Transverse colon (tissue), 4 donors: Measurements from ENCODE around the gene DOCK1. TPM values are rescaled to one million over a fixed set of nuclear protein-coding genes. Genes with fewer than 3 reads are reported as not detected.
"Not testable (repeated sequence)": the region's sequence is repeated elsewhere in the genome, so short reads cannot be mapped to it uniquely, and the experiment has no call there.

Experiments used
- DNase-seq: peaks from one replicate; pipeline ENCODE4 v3.0.0-alpha.2; 2019
- H3K27ac ChIP-seq, 4 donors: fragments of 200-600 bp; sonication (generic); 2 replicates each; pipeline ENCODE4 v1.5.1; 2016 to 2018; ENCODE audit warnings: inconsistent platforms in 4 of 4
- H3K27me3 ChIP-seq: fragments of 200-600 bp; sonication (generic); 2 replicates; pipeline ENCODE4 v1.5.1; 2017; ENCODE audit warnings: inconsistent platforms
- H3K36me3 ChIP-seq, 4 donors: fragments of 200-600 bp; sonication (generic); 2 replicates each; pipeline ENCODE4 v1.5.1; 2017 to 2019; ENCODE audit warnings: inconsistent platforms in 4 of 4
- H3K4me1 ChIP-seq, 4 donors: fragments of 200-600 bp; sonication (generic); 2 replicates each; pipeline ENCODE4 v1.5.1; 2017 to 2020; ENCODE audit warnings: inconsistent platforms in 4 of 4
- H3K4me3 ChIP-seq, 4 donors: fragments of 200-600 bp; sonication (generic); 1 replicate in 1 of 4; 2 replicates in 3 of 4; pipeline versions ENCODE4 v1.5.1 to v1.6.1; 2017 to 2019; ENCODE audit warnings: inconsistent platforms in 4 of 4
- H3K9me3 ChIP-seq, 2 donors: fragments of 200-600 bp; sonication (generic); 2 replicates each; pipeline ENCODE4 v1.5.1; 2017 to 2019; ENCODE audit warnings: inconsistent platforms in 2 of 2
- CTCF ChIP-seq, 5 experiments: fragments of 200-600 bp in 3 of 5; fragments of 450-650 bp in 2 of 5; sonication (generic) in 3 of 5; IDR thresholded peaks; 1 replicate in 2 of 5; 2 replicates in 3 of 5; pipeline ENCODE4 v1.5.1; 2016 to 2017; ENCODE audit warnings: antibody characterized with exemption in 5 of 5, inconsistent platforms in 3 of 5, mild to moderate bottlenecking in 2 of 5, moderate library complexity in 1 of 5
- EP300 ChIP-seq: sonication (generic); formaldehyde crosslinking; IDR thresholded peaks from one replicate; pipeline ENCODE4 v1.6.1; 2017; ENCODE audit warnings: antibody characterized with exemption, low read depth
- POLR2A ChIP-seq: fragments of 450-650 bp; IDR thresholded peaks from one replicate; pipeline ENCODE4 v1.6.1; 2016; ENCODE audit warnings: antibody characterized with exemption, mild to moderate bottlenecking, moderate library complexity
- POLR2AphosphoS5 ChIP-seq, 3 donors: sonication (generic); formaldehyde crosslinking; IDR thresholded peaks; one replicate each; pipeline ENCODE4 v1.6.1; 2016; ENCODE audit warnings: antibody characterized with exemption in 3 of 3
- whole genome bisulfite sequencing, 2 donors: methylation state at CpG; one replicate each; pipeline ENCODE4 v1.1.5; 2018; ENCODE audit warnings: low coverage in 1 of 2; 5-methylcytosine and 5-hydroxymethylcytosine counted together
- in situ Hi-C, 4 donors: fragments of 200-750 bp; cut with MboI; loops; one replicate each; pipeline versions ENCODE4 v1.15.0 to v1.15.1; 2017; ENCODE audit warnings: low sequenced_read_pairs in 3 of 4, low pct_ligation_motif_present in 1 of 4, low pct_unique_long_range_greater_than_20kb in 1 of 4
- intact Hi-C: fragments of 100-400 bp; cut with DNase I; formaldehyde crosslinking; loops from one replicate; pipeline ENCODE4 v1.15.1; 2023; ENCODE audit warnings: low total_unique reads
- total RNA-seq, 4 donors: library from RNA; depleted of rRNA; stranded (reverse); fragments of >200 nt; gene quantifications; one replicate each; pipeline ENCODE4 v1.1.0, GENCODE V29; 2016

The DOCK1 gene
- total RNA-seq, 4 donors from 2014 or later, result 75.1 to 200 (median 92.5) TPM

GRCh38 chr10:127303746-127304145 is 398.5 kb downstream of the DOCK1 start:
- TF ChIP-seq POLR2AphosphoS5 (IDR thresholded peaks at IDR 0.05) (no peak), CTCF (IDR thresholded peaks at IDR 0.05) (no peak), POLR2A (no peak), EP300 (no peak)
- 95 to 100% methylated on average over 1 to 8 of the region's 8 CpGs for WGBS, 2 donors
- H3K27ac ChIP-seq, result no peak overlapping the region
- no peaks in the 10 kb centered on the region for H3K36me3 ChIP-seq
- no peaks in the 10 kb centered on the region for H3K27me3 ChIP-seq
- no peak for DNase-seq
- H3K4me1 ChIP-seq, result peaks cover 0 to 18% (median 10%) of the 10 kb centered on the region in 4 donors
- no peaks in the 10 kb centered on the region for H3K9me3 ChIP-seq
- H3K4me3 ChIP-seq, result no peak overlapping the region
- in situ Hi-C loops (no loop called here), intact Hi-C loops (no loop called here)

- H3K27ac ChIP-seq, result no peak overlapping the region
- no peak for TF ChIP-seq POLR2AphosphoS5 (IDR thresholded peaks at IDR 0.05)
- no peak for TF ChIP-seq CTCF (IDR thresholded peaks at IDR 0.05)
- TF ChIP-seq POLR2A, result no peak
- no peak for TF ChIP-seq EP300
- H3K27me3 ChIP-seq, result no peaks in the 10 kb centered on the region
- WGBS, 2 donors, result 79 to 81% methylated on average over 3 to 8 of the region's 8 CpGs
- in situ Hi-C loops (no loop called here), intact Hi-C loops (no loop called here)
- H3K4me3 ChIP-seq, result no peak overlapping the region
- no peak for DNase-seq
- H3K9me3 ChIP-seq, result no peaks in the 10 kb centered on the region
- peaks cover 0 to 2% (median 1%) of the 10 kb centered on the region in 4 donors for H3K4me1 ChIP-seq
- no peaks in the 10 kb centered on the region for H3K36me3 ChIP-seq
These were observed 401.3 kb downstream of the DOCK1 start for GRCh38 chr10:127306479-127306878.

- TF ChIP-seq POLR2A, result no peak
- TF ChIP-seq CTCF (IDR thresholded peaks at IDR 0.05), result no peak
- TF ChIP-seq EP300, result no peak
- TF ChIP-seq POLR2AphosphoS5 (IDR thresholded peaks at IDR 0.05), result no peak
- DNase-seq, result no peak
- Histone ChIP-seq H3K9me3 (no peaks in the 10 kb centered on the region), H3K36me3 (no peaks in the 10 kb centered on the region), H3K27me3 (no peaks in the 10 kb centered on the region), H3K4me3 (no peak overlapping the region), H3K4me1 (no peaks in the 10 kb centered on the region), H3K27ac (no peak overlapping the region)
- intact Hi-C loops (no loop called here), in situ Hi-C loops (no loop called here)
- 86 to 88% methylated on average over 4 to 10 of the region's 10 CpGs for WGBS, 2 donors
These were observed 402.1 kb downstream of the DOCK1 start for GRCh38 chr10:127307338-127307737.

- H3K9me3 ChIP-seq, result no peaks in the 10 kb centered on the region
- 89 to 94% methylated on average over 2 to 5 of the region's 5 CpGs for WGBS, 2 donors
- no peaks in the 10 kb centered on the region for H3K36me3 ChIP-seq
- intact Hi-C loops, result no loop called here
- no peak overlapping the region for H3K4me3 ChIP-seq
- H3K4me1 ChIP-seq, result no peaks in the 10 kb centered on the region
- no peaks in the 10 kb centered on the region for H3K27me3 ChIP-seq
- H3K27ac ChIP-seq, result no peak overlapping the region
- TF ChIP-seq POLR2AphosphoS5 (IDR thresholded peaks at IDR 0.05), result no peak
- TF ChIP-seq CTCF (IDR thresholded peaks at IDR 0.05), result no peak
- no peak for DNase-seq
- in situ Hi-C loops, result no loop called here
These were observed 402.8 kb downstream of the DOCK1 start for GRCh38 chr10:127308031-127308430.

GRCh38 chr10:127309619-127310018 is 404.4 kb downstream of the DOCK1 start:
- H3K27ac ChIP-seq, DNase-seq, H3K4me3 ChIP-seq, H3K4me1 ChIP-seq, in situ Hi-C loops, intact Hi-C loops, H3K36me3 ChIP-seq, H3K9me3 ChIP-seq, H3K27me3 ChIP-seq: not testable (repeated sequence)
- WGBS, 2 donors, result 75 to 86% methylated on average over 1 to 2 of the region's 2 CpGs
